Neural progenitor cell (in vitro differentiated cells): ENCODE measurements around the gene ABCG4.

Experiments used
- CTCF ChIP-seq: fragments of 200-600 bp; sonication (generic); IDR thresholded peaks from 2 replicates; pipeline ENCODE4 v1.5.1; 2017; ENCODE audit warnings: antibody characterized with exemption, mild to moderate bottlenecking
- EZH2phosphoT487 ChIP-seq: fragments of 200-600 bp; sonication (generic); IDR thresholded peaks from 2 replicates; pipeline ENCODE4 v1.6.1; 2017; ENCODE audit warnings: antibody characterized with exemption

- TF ChIP-seq CTCF (no peak), EZH2phosphoT487 (no peak)
Measured at GRCh38 chr11:119179342-119179741, 30.5 kb downstream of the ABCG4 start.
